ENCODE results near the gene PRKD1. TPM values are rescaled to one million over a fixed set of nuclear protein-coding genes. Genes with fewer than 3 reads are reported as not detected.

PRKD1 gene
- total and polyA plus RNA-seq, 7 donors = 0.65 to 2.5 (median 1.5) TPM

DNA sequence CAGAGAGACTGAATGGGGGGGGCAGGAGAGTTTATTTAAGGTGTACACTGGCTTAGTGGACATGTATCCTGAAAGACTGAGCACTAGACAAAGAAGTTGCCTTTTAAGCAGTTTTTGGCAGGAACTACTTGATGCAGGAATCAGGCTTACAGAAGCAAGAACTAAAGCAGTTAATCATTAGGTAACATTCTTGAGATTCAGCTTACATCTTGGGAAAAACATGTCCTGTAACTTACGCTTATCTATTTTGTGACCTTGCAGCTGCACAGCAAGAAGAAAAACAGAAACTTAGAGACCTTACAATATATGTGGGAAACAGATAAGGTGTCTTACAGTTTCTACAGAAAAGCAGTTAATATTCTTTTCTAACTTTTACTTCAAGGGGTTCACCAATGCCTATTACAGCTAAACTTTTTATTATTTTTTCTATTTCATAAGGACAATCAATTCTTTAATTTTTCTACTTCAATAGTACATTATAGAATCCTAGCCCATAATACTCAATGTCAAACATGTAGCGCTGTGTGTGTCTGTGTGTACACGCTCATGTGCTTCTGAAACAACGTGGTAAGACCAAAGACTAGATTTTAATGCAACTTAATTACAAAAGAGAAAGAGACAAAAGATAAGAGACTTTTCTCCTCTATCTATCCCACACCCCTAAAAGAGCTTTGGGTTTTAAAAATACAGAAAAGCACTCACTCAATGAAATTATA lies 276.9 kb downstream of the PRKD1 start:
- no peaks in the 10 kb centered on the region for H3K36me3 ChIP-seq (ENCODE audit: insufficient read depth in 1 of 2, low read depth in 1 of 2)
- H3K27me3 ChIP-seq (ENCODE audit: insufficient read depth in 3 of 3, low read length in 2 of 3) = no peaks in the 10 kb centered on the region
- DNase-seq = no peak
- H3K4me1 ChIP-seq = no peaks in the 10 kb centered on the region
- 95 to 98% (median 95%) methylated on average over 4 of the region's 4 CpGs for WGBS, 3 donors
- H3K9me3 ChIP-seq = peaks cover 9% of the 10 kb centered on the region
- intact Hi-C loops (cut with DNase I) = no loop called here
- H3K27ac ChIP-seq = no peak overlapping the region
- H3K4me3 ChIP-seq = no peak overlapping the region
- no peak for ATAC-seq
- TF ChIP-seq, protein P1, sequence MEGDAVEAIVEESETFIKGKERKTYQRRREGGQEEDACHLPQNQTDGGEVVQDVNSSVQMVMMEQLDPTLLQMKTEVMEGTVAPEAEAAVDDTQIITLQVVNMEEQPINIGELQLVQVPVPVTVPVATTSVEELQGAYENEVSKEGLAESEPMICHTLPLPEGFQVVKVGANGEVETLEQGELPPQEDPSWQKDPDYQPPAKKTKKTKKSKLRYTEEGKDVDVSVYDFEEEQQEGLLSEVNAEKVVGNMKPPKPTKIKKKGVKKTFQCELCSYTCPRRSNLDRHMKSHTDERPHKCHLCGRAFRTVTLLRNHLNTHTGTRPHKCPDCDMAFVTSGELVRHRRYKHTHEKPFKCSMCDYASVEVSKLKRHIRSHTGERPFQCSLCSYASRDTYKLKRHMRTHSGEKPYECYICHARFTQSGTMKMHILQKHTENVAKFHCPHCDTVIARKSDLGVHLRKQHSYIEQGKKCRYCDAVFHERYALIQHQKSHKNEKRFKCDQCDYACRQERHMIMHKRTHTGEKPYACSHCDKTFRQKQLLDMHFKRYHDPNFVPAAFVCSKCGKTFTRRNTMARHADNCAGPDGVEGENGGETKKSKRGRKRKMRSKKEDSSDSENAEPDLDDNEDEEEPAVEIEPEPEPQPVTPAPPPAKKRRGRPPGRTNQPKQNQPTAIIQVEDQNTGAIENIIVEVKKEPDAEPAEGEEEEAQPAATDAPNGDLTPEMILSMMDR (IDR thresholded peaks at IDR 0.05) = no peak

- intact Hi-C loops (cut with DNase I) = no loop called here
- DNase-seq (no peak), ATAC-seq (no peak)
- Histone ChIP-seq H3K9me3 (peaks cover 9% of the 10 kb centered on the region), H3K4me3 (no peak overlapping the region), H3K27ac (no peak overlapping the region), H3K27me3 (ENCODE audit: insufficient read depth in 3 of 3, low read length in 2 of 3) (no peaks in the 10 kb centered on the region), H3K36me3 (ENCODE audit: insufficient read depth in 1 of 2, low read depth in 1 of 2) (no peaks in the 10 kb centered on the region), H3K4me1 (no peaks in the 10 kb centered on the region)
- TF ChIP-seq, protein P1 (IDR thresholded peaks at IDR 0.05) = no peak
- 95 to 98% (median 96%) methylated on average over 3 of the region's 3 CpGs for WGBS, 3 donors
Observed at GRCh38 chr14:29649170-29649569, 278.5 kb downstream of the PRKD1 start.

GRCh38 chr14:29648045-29648444 lies 279.6 kb downstream of the PRKD1 start:
- TF ChIP-seq, protein P1 (IDR thresholded peaks at IDR 0.05) = no peak
- no peaks in the 10 kb centered on the region for H3K4me1 ChIP-seq
- ATAC-seq (no peak), DNase-seq (no peak)
- peaks cover 9% of the 10 kb centered on the region for H3K9me3 ChIP-seq
- no peaks in the 10 kb centered on the region for H3K27me3 ChIP-seq (ENCODE audit: insufficient read depth in 3 of 3, low read length in 2 of 3)
- no peaks in the 10 kb centered on the region for H3K36me3 ChIP-seq (ENCODE audit: insufficient read depth in 1 of 2, low read depth in 1 of 2)
- no peak overlapping the region for H3K4me3 ChIP-seq
- intact Hi-C loops (cut with DNase I) = no loop called here
- no peak overlapping the region for H3K27ac ChIP-seq

GRCh38 chr14:29645117-29645516 lies 282.5 kb downstream of the PRKD1 start:
- no peaks in the 10 kb centered on the region for H3K4me1 ChIP-seq
- ATAC-seq = no peak

More at GRCh38 chr14:29645117-29645516, 282.5 kb downstream of the PRKD1 start:
- H3K27me3 ChIP-seq (ENCODE audit: insufficient read depth in 3 of 3, low read length in 2 of 3) = no peaks in the 10 kb centered on the region
- no peak for DNase-seq
- intact Hi-C loops (cut with DNase I) = no loop called here
- H3K36me3 ChIP-seq (ENCODE audit: insufficient read depth in 1 of 2, low read depth in 1 of 2) = no peaks in the 10 kb centered on the region
- peaks cover 9% of the 10 kb centered on the region for H3K9me3 ChIP-seq
- no peak overlapping the region for H3K4me3 ChIP-seq
- WGBS, 3 donors = 70 to 89% (median 77%) methylated on average over 1 of the region's 1 CpG
- TF ChIP-seq, protein P1 (IDR thresholded peaks at IDR 0.05) = no peak
- no peak overlapping the region for H3K27ac ChIP-seq
